ENCODE results near the gene EZH1.

GRCh38 chr17:42687707-42688320, 57.0 kb downstream of the EZH1 start:
- TF ChIP-seq CTCF (IDR thresholded peaks at IDR 0.05) (no peak), POLR2A (IDR thresholded peaks at IDR 0.05) (no peak)
